Activated CD4-positive, alpha-beta T cell treated with anti-CD3 and anti-CD28 coated beads, Interleukin-2, amount 10 ng/mL, durations not matched to agents 7 days and 5 days (primary cell): ENCODE results near the gene SGPL1. TPM values are rescaled to one million over a fixed set of nuclear protein-coding genes. Genes with fewer than 3 reads are reported as not detected.
A peak's percentile ranks its signal among the peaks of the same experiment; 100 is the strongest.

ENCODE experiments used
- CTCF ChIA-PET: fragments of 350-600 bp; sonication (Branson Sonifier 250); formaldehyde crosslinking; loops from one replicate; lab custom pipeline; 2021; ENCODE audit warnings: antibody characterized with exemption; lab: Charles Lee
- POLR2A ChIA-PET: fragments of 350-600 bp; sonication (Branson Sonifier 250); formaldehyde crosslinking; loops from one replicate; lab custom pipeline; 2021; ENCODE audit warnings: antibody characterized with exemption; lab: Charles Lee
- DNase-seq: peaks from one replicate; pipeline ENCODE4 v3.0.0-alpha.2; 2020
- H3K27ac Mint-ChIP-seq: one replicate; pipeline ENCODE4 v1.8.0; 2021; ENCODE audit warnings: mild to moderate bottlenecking, moderate library complexity, mixed read lengths
- H3K27me3 Mint-ChIP-seq: one replicate; pipeline ENCODE4 v1.8.0; 2021; ENCODE audit warnings: mixed read lengths
- H3K36me3 Mint-ChIP-seq: one replicate; pipeline ENCODE4 v1.8.0; 2021; ENCODE audit warnings: low read depth, mixed read lengths
- H3K4me1 Mint-ChIP-seq: one replicate; pipeline ENCODE4 v1.8.0; 2021; ENCODE audit warnings: mixed read lengths
- H3K4me3 Mint-ChIP-seq: one replicate; pipeline ENCODE4 v1.8.0; 2021; ENCODE audit warnings: mild to moderate bottlenecking, moderate library complexity, mixed read lengths
- H3K9me3 Mint-ChIP-seq: one replicate; pipeline ENCODE4 v1.8.0; 2021; ENCODE audit warnings: mixed read lengths
- total RNA-seq, 2 experiments: library from RNA; stranded (reverse); gene quantifications; one replicate each; pipeline ENCODE4 v1.2.3, GENCODE V29; 2021

The SGPL1 gene
- total RNA-seq, 2 experiments from 2014 or later = 19.7 to 22.3 TPM

DNA sequence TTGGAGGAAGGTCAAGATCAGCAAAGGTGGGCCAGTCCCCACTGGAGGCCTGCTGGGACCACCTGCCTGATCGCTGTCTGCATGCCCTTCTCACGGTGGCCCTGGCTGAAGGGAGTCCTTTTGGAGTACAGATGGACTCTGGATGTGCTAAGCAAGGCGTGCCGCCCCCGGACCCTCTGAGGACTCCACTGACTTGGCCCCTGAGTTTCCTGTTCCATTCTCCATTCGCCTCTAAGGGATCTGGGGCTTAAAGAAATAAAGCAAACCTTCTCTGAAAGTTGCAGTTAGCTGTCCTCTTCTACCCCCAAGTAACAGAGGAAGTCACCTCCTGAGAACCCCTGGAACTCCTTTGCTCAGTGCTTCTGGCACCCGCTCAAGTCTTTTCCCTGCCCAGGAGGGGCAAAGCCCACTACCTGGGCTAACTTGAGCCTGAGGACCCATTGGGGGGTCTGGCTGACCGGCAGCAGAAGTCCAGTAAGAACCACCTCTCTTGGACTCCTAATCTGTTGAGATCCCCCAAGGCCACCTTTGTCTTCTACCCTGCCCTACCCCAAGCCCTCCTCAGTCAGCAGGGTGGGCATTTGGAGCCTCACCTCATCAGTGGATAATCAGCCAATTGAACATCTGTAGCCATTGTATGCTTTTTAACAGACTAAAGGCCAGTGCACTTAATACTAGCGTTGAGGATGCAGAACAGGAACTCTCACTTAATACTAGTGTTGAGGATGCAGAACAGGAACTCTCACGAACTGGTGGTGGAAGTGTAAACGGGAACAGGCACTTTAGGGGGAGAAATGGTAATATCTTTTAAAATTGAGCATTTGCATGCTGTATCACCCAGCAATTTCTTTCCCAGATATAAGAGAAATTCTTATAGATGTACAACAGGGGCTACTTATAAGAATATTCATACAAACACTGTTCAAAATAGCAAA, 32.7 kb upstream of the SGPL1 start:
- Mint-ChIP-seq H3K36me3 (no peaks in the 10 kb centered on the region), H3K4me1 (peaks cover 15% of the 10 kb centered on the region), H3K4me3 (no peak overlapping the region), H3K27ac (no peak overlapping the region), H3K9me3 (no peaks in the 10 kb centered on the region), H3K27me3 (peaks cover 6% of the 10 kb centered on the region)
- ChIA-PET CTCF (interaction anchor here (1.1 kb wide), 1 partner anchor 94 kb away, joined by 3 read pairs; no protein-coding TSS in a partner anchor), POLR2A (no interaction called here)
- DNase-seq = no peak

DNA sequence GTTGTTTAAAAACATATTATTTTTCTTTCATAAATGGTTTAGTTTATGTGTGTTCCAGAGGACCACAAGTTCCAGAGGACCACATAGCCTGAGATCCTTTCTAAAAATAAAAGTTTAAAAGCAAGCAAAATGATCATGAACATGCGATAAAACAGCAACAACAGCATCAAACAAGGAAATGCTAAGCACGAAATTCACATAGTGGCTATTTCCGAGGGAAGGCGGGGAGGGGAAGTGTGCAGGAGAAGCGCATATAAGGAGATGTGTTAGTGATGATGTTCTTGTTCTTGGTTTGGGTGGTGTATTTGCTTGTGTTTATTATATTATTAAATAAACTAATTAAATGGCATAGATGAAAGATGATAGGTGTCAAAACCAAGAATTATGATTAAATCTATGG, 31.7 kb upstream of the SGPL1 start:
- H3K9me3 Mint-ChIP-seq = no peaks in the 10 kb centered on the region
- CTCF ChIA-PET = no interaction called here
- H3K27me3 Mint-ChIP-seq = peaks cover 13% of the 10 kb centered on the region

DNA sequence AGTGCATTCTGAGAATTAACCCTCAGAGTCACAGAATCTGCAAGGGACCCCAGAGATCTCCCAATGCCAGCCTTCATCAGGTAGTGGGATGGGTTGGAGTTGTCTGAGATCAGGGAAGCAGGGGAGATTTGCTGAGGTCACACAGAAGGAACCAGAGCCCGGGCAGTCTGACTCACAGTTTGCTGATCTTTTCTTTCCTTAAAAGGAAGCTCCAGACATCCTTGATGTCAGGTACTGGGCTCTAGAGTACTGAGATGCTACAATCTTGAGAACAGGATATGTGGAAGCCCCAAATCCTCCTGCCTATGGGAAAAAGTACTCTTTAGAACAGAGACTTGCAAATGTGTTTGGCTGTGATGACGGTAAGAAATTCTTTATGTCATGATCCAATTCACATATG, 31.3 kb upstream of the SGPL1 start:
- H3K9me3 Mint-ChIP-seq = no peaks in the 10 kb centered on the region
- H3K27ac Mint-ChIP-seq = no peak overlapping the region
- H3K36me3 Mint-ChIP-seq = no peaks in the 10 kb centered on the region
- ChIA-PET CTCF (no interaction called here), POLR2A (no interaction called here)
- no peak for DNase-seq
- H3K4me1 Mint-ChIP-seq = peaks cover 15% of the 10 kb centered on the region
- no peak overlapping the region for H3K4me3 Mint-ChIP-seq
- peaks cover 17% of the 10 kb centered on the region for H3K27me3 Mint-ChIP-seq

More for the DNA sequence above, 31.7 kb upstream of the SGPL1 start:
- H3K36me3 Mint-ChIP-seq = no peaks in the 10 kb centered on the region
- POLR2A ChIA-PET = no interaction called here
- DNase-seq = no peak
- H3K4me3 Mint-ChIP-seq = no peak overlapping the region
- H3K4me1 Mint-ChIP-seq = peaks cover 15% of the 10 kb centered on the region
- no peak overlapping the region for H3K27ac Mint-ChIP-seq

DNA sequence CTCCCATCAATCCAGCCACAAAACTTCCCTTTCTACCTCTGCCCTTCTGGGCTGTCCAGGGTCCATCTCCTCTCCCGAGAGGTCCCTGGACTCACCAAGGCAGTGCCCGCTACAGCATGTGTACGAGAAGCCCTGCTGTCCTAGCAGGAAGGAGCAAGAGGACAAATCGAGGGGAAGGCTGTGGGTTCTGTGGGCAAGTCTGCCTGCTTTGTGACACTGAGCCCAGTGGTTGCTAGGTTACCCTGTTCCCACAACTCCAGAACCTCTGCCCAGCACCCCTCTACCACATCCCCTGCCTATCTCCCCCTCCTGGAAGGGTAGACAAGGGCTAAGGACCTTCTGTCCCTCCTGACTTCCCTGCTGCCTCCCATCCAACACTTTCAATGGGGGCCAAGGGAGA, 30.6 kb upstream of the SGPL1 start, which contains the start of gene TBATA:
TSS of gene TBATA (minus strand) at position 188 of the 400 bp plus-strand sequence. CDS start 1,998 bp downstream, outside the sequence.
- no peak within 1 kb of the TSS for H3K27ac Mint-ChIP-seq
- no peaks in the 10 kb centered on the region for H3K9me3 Mint-ChIP-seq
- no peak within 1 kb of the TSS for H3K4me3 Mint-ChIP-seq
- ChIA-PET POLR2A (no interaction called here), CTCF (no interaction called here)
- no peaks in the 10 kb centered on the region for H3K36me3 Mint-ChIP-seq
- peaks cover 15% of the 10 kb centered on the region for H3K4me1 Mint-ChIP-seq
- DNase-seq = peak; percentile 14
- peaks cover 18% of the 10 kb centered on the region for H3K27me3 Mint-ChIP-seq

DNA sequence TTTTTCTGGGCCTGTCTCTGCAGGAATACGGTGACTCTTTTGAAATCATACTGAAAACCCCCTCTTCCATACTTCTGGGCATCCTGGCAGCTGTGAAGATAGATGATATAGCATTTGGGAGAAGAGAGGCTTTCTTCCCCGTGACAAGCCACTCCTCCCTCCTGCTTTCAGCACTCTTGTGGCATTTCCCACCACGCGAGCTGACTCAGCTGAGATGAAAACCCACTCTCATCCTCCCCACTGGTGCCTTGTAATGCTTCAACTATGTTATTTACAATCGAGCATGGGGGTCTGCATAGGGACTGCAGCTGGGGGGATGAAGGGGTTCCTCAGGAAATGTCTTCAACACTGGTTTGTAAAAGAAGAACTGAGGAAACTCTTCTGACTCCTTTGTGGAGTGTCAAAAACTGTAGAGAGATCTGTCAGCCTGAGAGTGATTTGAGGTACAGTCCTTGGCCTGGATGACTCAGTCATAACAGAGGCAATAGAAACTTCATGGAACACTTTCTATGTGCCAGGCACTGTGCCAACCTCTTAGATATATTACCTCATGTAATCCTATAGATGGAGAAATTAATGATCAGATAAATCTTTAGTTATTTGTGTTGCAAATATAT, 28.8 kb upstream of the SGPL1 start:
- H3K4me3 Mint-ChIP-seq = no peak overlapping the region
- H3K36me3 Mint-ChIP-seq = no peaks in the 10 kb centered on the region
- H3K9me3 Mint-ChIP-seq = no peaks in the 10 kb centered on the region
- H3K4me1 Mint-ChIP-seq = peaks cover 19% of the 10 kb centered on the region
- POLR2A ChIA-PET = no interaction called here
- CTCF ChIA-PET = interaction anchor here (1.2 to 1.3 kb wide), 2 partner anchors 15 to 45 kb away, joined by 3 read pairs; no protein-coding TSS in a partner anchor
- no peak for DNase-seq
- peaks cover 31% of the 10 kb centered on the region for H3K27me3 Mint-ChIP-seq
- H3K27ac Mint-ChIP-seq = no peak overlapping the region

DNA sequence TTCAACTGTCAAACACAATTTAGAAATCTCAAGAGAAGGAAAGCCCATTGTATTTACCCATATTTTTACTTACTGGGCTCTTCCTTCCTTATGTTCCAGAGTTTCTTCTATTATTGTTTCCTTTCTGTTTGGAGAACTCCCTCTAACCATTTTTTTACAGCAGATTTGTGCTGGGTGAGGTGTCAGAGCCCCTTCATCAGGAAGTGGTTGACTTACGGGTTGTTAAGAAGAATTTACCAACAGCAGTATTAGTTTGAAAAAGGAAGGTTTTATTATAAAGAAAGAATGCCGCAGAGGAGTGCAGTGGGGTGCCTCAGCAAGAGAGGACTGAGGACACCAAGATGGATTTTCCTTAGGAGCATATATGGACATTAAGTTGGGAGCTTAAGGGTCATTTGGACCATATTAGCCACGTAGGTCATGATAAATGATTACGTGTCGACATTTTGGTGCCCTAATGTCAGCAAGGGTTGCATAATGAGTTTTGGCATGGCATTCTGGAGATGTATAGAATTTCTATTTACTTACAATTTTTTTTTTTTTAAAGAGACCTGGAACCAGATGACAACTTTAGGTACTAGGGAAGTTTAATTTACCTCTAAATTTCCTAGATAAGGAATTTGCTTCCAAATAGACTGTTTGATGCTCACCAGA, 24.2 kb upstream of the SGPL1 start:
- no peak overlapping the region for H3K27ac Mint-ChIP-seq
- no peak overlapping the region for H3K4me3 Mint-ChIP-seq
- no peaks in the 10 kb centered on the region for H3K36me3 Mint-ChIP-seq
- no peak for DNase-seq
- ChIA-PET CTCF (interaction anchor here (0.5 kb wide), 1 partner anchor 216 kb away, joined by 3 read pairs; no protein-coding TSS in a partner anchor), POLR2A (no interaction called here)
- H3K9me3 Mint-ChIP-seq = peaks cover under 1% of the 10 kb centered on the region
- peaks cover 39% of the 10 kb centered on the region for H3K27me3 Mint-ChIP-seq
- peaks cover 10% of the 10 kb centered on the region for H3K4me1 Mint-ChIP-seq

DNA sequence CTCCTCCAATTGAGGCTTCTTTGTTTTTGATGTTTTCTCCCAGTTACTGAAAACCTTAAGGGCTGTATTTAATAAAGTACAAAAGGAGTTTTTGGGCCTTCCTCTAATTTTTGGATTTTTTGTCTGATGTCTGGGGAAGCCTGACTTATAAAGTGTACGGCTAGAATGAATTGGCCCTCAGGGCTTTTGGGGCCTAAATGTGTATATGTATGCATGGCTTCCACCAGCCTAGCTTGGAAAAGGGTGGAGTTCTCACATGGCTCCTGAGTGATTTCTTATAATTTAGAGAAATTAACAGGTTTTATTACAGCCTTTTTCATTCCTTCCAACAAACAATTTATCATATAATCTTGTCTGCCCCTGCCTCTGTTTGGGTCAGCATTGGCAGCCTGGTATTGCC, 20.1 kb upstream of the SGPL1 start:
- Mint-ChIP-seq H3K4me1 (peaks cover 1% of the 10 kb centered on the region), H3K4me3 (no peak overlapping the region), H3K9me3 (peaks cover 5% of the 10 kb centered on the region), H3K27me3 (peaks cover 33% of the 10 kb centered on the region), H3K36me3 (no peaks in the 10 kb centered on the region), H3K27ac (no peak overlapping the region)
- ChIA-PET POLR2A (no interaction called here), CTCF (no interaction called here)
- no peak for DNase-seq

DNA sequence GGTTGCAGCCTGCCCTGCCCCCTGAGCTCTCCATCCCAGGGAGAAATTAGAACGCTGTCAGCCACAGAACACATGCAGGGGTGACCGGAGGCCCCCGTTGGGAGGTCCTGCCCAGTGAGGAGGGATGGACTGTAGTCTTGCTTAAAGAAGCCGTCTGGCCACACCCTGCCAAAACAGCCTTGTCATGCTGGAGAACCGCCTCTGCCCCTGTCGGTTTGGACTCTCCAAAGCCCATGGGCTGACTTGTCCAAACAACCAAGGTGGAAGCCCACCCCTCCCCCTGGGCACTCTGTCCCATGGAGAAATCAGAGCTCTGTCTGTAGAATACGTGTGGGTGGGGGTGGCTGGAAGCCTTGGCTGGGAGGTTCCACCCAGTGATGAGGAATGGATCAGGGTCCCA, 17.9 kb upstream of the SGPL1 start:
- no peak overlapping the region for H3K4me3 Mint-ChIP-seq
- H3K27ac Mint-ChIP-seq = no peak overlapping the region
- ChIA-PET CTCF (interaction anchor here (0.7 to 1.2 kb wide), 2 partner anchors 11 to 77 kb away, joined by 3 read pairs; no protein-coding TSS in a partner anchor), POLR2A (no interaction called here)
- H3K9me3 Mint-ChIP-seq = peaks cover 5% of the 10 kb centered on the region
- no peak for DNase-seq
- H3K4me1 Mint-ChIP-seq = no peaks in the 10 kb centered on the region
- H3K36me3 Mint-ChIP-seq = no peaks in the 10 kb centered on the region
- peaks cover 31% of the 10 kb centered on the region for H3K27me3 Mint-ChIP-seq

DNA sequence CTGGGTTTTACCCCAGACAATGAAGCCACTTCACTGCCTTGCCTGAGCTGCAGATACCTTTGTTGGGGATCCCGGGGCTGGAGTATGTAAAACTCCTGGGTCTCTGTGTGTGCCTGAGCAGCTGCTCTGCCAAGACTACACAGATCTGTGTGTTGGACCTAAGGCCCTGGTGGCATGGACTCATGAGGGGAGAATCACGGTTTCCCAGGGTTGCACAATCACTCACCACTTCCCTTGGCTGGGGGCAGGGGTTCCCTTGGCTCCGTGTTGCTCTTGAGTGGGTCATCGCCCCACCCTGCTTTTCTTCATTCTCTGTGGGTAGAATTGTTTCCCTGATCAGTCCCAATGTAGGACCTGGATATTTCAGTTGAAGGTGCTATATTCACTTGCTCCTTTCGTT, 16.6 kb upstream of the SGPL1 start:
- Mint-ChIP-seq H3K4me1 (no peaks in the 10 kb centered on the region), H3K9me3 (peaks cover 5% of the 10 kb centered on the region), H3K27ac (no peak overlapping the region), H3K27me3 (peaks cover 30% of the 10 kb centered on the region), H3K4me3 (no peak overlapping the region), H3K36me3 (no peaks in the 10 kb centered on the region)
- DNase-seq = no peak
- ChIA-PET POLR2A (no interaction called here), CTCF (interaction anchor here (1.4 kb wide), 1 partner anchor 18 kb away, joined by 3 read pairs; no protein-coding TSS in a partner anchor)

DNA sequence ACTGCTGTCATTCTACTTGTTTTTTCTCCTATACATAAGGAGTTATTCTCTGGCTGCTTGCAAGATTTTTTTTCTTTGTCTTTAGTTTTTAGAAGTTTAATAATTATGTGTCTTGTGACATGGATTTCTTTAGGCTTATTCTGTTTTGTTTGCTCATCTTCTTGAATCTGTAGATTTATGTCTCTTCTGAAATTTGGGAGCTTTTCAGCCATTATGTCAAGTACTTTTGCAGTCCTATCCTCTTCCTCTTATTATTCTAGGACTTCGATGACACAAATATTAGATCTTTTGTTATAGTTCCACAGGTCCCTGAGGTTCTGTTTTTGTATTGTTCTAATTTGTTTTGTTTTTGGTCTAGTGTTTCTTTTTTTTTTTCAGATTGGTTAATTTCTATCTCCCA, 13.9 kb upstream of the SGPL1 start:
- Mint-ChIP-seq H3K4me3 (no peak overlapping the region), H3K9me3 (peaks cover under 1% of the 10 kb centered on the region), H3K4me1 (no peaks in the 10 kb centered on the region), H3K27me3 (peaks cover 26% of the 10 kb centered on the region), H3K27ac (no peak overlapping the region), H3K36me3 (no peaks in the 10 kb centered on the region)
- CTCF ChIA-PET = no interaction called here
- no peak for DNase-seq
- POLR2A ChIA-PET = no interaction called here

DNA sequence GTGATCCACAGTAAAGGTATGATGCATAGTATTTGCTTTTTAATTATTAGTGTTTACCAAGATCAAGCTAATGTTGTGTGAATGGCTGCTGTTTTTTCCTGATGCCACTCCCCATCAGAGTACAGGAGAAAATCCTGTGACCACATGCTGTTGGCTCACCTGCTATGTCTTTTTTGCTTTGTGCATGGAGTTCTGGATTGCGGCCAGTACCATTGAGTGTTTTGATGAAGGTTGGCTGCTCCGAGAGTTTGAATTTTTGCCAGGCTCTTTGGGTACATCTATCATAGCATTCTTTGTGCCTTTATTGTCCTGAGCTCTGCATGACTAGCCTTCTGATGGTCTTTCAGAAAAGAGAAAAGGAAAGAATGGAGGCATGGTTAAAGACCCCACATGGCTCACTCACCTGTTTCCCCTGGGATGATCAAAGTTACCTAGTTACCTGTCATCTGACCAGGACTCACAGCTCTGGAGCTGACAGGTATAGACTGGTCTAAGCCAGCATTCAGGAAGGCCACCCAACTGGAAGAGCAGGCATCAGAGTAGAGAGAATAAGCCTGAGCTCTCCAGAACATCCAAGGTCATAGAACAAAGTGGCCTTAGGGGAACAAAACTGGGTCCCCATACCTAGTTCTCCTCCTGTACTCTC, 11.8 kb upstream of the SGPL1 start:
- H3K4me3 Mint-ChIP-seq = no peak overlapping the region
- no peaks in the 10 kb centered on the region for H3K36me3 Mint-ChIP-seq
- H3K4me1 Mint-ChIP-seq = no peaks in the 10 kb centered on the region
- no peak overlapping the region for H3K27ac Mint-ChIP-seq
- peaks cover 22% of the 10 kb centered on the region for H3K27me3 Mint-ChIP-seq
- no peaks in the 10 kb centered on the region for H3K9me3 Mint-ChIP-seq
- POLR2A ChIA-PET = interaction anchor here (0.6 kb wide), 1 partner anchor 126 kb away, joined by 3 read pairs; no protein-coding TSS in a partner anchor
- no peak for DNase-seq
- CTCF ChIA-PET = interaction anchor here (1.1 to 1.6 kb wide), 2 partner anchors 9 to 12 kb away, joined by 3 read pairs; partner anchors contain the start of gene SGPL1

DNA sequence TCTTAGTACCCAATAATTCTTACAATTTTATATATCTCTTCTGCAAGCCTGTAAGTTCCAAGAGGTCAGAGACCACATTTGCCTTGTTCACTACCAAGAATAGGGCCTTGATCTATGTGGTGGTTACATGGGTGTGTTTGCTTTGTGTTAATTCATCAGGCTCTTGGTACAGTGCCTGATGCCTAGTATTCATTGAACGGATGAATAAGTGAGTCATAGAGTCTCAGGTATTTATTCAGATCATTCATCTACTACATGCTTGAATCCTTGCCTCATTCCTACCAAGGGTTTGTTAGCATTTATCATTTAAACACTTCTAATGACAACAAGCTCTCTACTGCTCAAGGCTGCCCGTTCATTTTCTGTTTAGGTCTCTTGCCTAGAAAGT, 11.3 kb upstream of the SGPL1 start:
- Mint-ChIP-seq H3K36me3 (no peaks in the 10 kb centered on the region), H3K27me3 (peaks cover 21% of the 10 kb centered on the region), H3K4me3 (no peak overlapping the region), H3K9me3 (no peaks in the 10 kb centered on the region), H3K27ac (no peak overlapping the region), H3K4me1 (no peaks in the 10 kb centered on the region)
- CTCF ChIA-PET = interaction anchor here (1.1 to 1.6 kb wide), 2 partner anchors 9 to 12 kb away, joined by 3 read pairs; partner anchors contain the start of gene SGPL1
- DNase-seq = no peak
- POLR2A ChIA-PET = no interaction called here
